OCI-LY1 (cell line): ENCODE measurements around the gene OLIG1.

Experiments used
- H2AFZ ChIP-seq: fragments of 200-600 bp; sonication (generic), shearing (Covaris generic); 2 replicates; pipeline ENCODE4 v1.6.0; 2014; ENCODE audit warnings: antibody characterized with exemption, mild to moderate bottlenecking, low read length
- H3F3A ChIP-seq: fragments of 200-600 bp; sonication (generic), shearing (Covaris generic); 2 replicates; pipeline ENCODE4 v1.6.0; 2014; ENCODE audit warnings: mild to moderate bottlenecking, antibody characterized with exemption, low read length, moderate library complexity; ENCODE audit not compliant: insufficient read depth
- H3K27ac ChIP-seq: fragments of 200-600 bp; sonication (generic); 2 replicates; pipeline ENCODE4 v1.5.1; 2014; ENCODE audit warnings: low read length, mixed run types, mild to moderate bottlenecking, low read depth; ENCODE audit not compliant: poor library complexity, severe bottlenecking
- H3K27me3 ChIP-seq: fragments of 200-600 bp; sonication (generic); 2 replicates; pipeline ENCODE4 v1.6.0; 2014; ENCODE audit warnings: antibody characterized with exemption, mild to moderate bottlenecking, low read length, moderate library complexity; ENCODE audit not compliant: insufficient read depth
- H3K36me3 ChIP-seq: fragments of 200-600 bp; sonication (generic); 2 replicates; pipeline ENCODE4 v1.6.1; 2014; ENCODE audit warnings: mild to moderate bottlenecking, antibody characterized with exemption, low read length, moderate library complexity, mixed read lengths; ENCODE audit not compliant: insufficient read depth
- H3K4me1 ChIP-seq: fragments of 200-600 bp; sonication (generic); 2 replicates; pipeline ENCODE4 v1.5.1; 2014; ENCODE audit warnings: mild to moderate bottlenecking, low read length, moderate library complexity; ENCODE audit not compliant: insufficient read depth, severe bottlenecking
- H3K4me2 ChIP-seq: fragments of 200-600 bp; sonication (generic), shearing (Covaris generic); 2 replicates; pipeline ENCODE4 v1.6.1; 2014; ENCODE audit warnings: low read length
- H3K4me3 ChIP-seq: fragments of 200-600 bp; sonication (generic); 2 replicates; pipeline ENCODE4 v1.5.1; 2014; ENCODE audit warnings: low read length, low read depth, mild to moderate bottlenecking, mixed read lengths; ENCODE audit not compliant: poor library complexity, severe bottlenecking
- H3K79me2 ChIP-seq: fragments of 200-600 bp; shearing (Covaris generic); 2 replicates; pipeline ENCODE4 v1.6.1; 2016; ENCODE audit warnings: mixed run types, low read length, mixed read lengths; ENCODE audit not compliant: insufficient read depth
- H3K9ac ChIP-seq: fragments of 200-600 bp; sonication (generic), shearing (Covaris generic); 2 replicates; pipeline ENCODE4 v1.6.1; 2014; ENCODE audit warnings: mild to moderate bottlenecking, low read length, mixed read lengths
- H3K9me2 ChIP-seq: fragments of 200-600 bp; sonication (generic), shearing (Covaris generic); 2 replicates; pipeline ENCODE4 v1.6.1; 2014; ENCODE audit warnings: low read depth, mild to moderate bottlenecking, low read length, mixed read lengths
- H3K9me3 ChIP-seq: fragments of 200-600 bp; shearing (Covaris generic); 2 replicates; pipeline ENCODE4 v1.6.1; 2014; ENCODE audit warnings: low read length, mixed read lengths
- H4K20me1 ChIP-seq: fragments of 200-600 bp; sonication (generic), shearing (Covaris generic); 2 replicates; pipeline ENCODE4 v1.6.0; 2016; ENCODE audit warnings: mild to moderate bottlenecking, low read length; ENCODE audit not compliant: insufficient read depth
- CTCF ChIP-seq: fragments of 200-600 bp; sonication (generic), shearing (Covaris generic); IDR thresholded peaks from 2 replicates; pipeline ENCODE4 v1.5.1; 2017; ENCODE audit warnings: mild to moderate bottlenecking, antibody characterized with exemption, low read length, moderate library complexity, mixed read lengths
- EZH2 ChIP-seq: fragments of 200-600 bp; sonication (generic), shearing (Covaris generic); IDR thresholded peaks from 2 replicates; pipeline ENCODE4 v1.8.0; 2017; ENCODE audit warnings: borderline replicate concordance, mixed run types, mild to moderate bottlenecking, antibody characterized with exemption, low read length, moderate library complexity, mixed read lengths

The OLIG1 gene

DNA sequence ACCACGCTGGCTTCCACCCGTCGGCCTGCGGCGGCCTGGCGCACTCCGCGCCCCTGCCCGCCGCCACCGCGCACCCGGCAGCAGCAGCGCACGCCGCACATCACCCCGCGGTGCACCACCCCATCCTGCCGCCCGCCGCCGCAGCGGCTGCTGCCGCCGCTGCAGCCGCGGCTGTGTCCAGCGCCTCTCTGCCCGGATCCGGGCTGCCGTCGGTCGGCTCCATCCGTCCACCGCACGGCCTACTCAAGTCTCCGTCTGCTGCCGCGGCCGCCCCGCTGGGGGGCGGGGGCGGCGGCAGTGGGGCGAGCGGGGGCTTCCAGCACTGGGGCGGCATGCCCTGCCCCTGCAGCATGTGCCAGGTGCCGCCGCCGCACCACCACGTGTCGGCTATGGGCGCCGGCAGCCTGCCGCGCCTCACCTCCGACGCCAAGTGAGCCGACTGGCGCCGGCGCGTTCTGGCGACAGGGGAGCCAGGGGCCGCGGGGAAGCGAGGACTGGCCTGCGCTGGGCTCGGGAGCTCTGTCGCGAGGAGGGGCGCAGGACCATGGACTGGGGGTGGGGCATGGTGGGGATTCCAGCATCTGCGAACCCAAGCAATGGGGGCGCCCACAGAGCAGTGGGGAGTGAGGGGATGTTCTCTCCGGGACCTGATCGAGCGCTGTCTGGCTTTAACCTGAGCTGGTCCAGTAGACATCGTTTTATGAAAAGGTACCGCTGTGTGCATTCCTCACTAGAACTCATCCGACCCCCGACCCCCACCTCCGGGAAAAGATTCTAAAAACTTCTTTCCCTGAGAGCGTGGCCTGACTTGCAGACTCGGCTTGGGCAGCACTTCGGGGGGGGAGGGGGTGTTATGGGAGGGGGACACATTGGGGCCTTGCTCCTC lies 42.3 kb upstream of the OLIG1 start:
- Histone ChIP-seq H3K4me1 (no peaks in the 10 kb centered on the region), H3K4me2 (no peak overlapping the region), H3K4me3 (no peak overlapping the region), H3K27me3 (no peaks in the 10 kb centered on the region; the same call in 1 of the 2 replicates), H4K20me1 (no peaks in the 10 kb centered on the region), H2AFZ (no peak overlapping the region), H3K9ac (no peak overlapping the region), H3K9me2 (no peaks in the 10 kb centered on the region), H3K9me3 (no peaks in the 10 kb centered on the region), H3K79me2 (no peaks in the 10 kb centered on the region), H3K36me3 (no peaks in the 10 kb centered on the region), H3F3A (no peaks in the 10 kb centered on the region), H3K27ac (no peak overlapping the region)
- TF ChIP-seq CTCF (no peak), EZH2 (no peak)

- TF ChIP-seq EZH2 (no peak), CTCF (no peak)
- no peaks in the 10 kb centered on the region for H4K20me1 ChIP-seq
- no peaks in the 10 kb centered on the region for H3K9me2 ChIP-seq
- no peak overlapping the region for H3K4me3 ChIP-seq
- no peaks in the 10 kb centered on the region for H3K79me2 ChIP-seq
- no peaks in the 10 kb centered on the region for H3F3A ChIP-seq
- no peaks in the 10 kb centered on the region for H3K4me1 ChIP-seq
- no peak overlapping the region for H3K4me2 ChIP-seq
- H3K27ac ChIP-seq, result no peak overlapping the region
- H3K9ac ChIP-seq, result no peak overlapping the region
- H3K27me3 ChIP-seq, result no peaks in the 10 kb centered on the region; the same call in 1 of the 2 replicates
- no peak overlapping the region for H2AFZ ChIP-seq
- H3K9me3 ChIP-seq, result no peaks in the 10 kb centered on the region
- H3K36me3 ChIP-seq, result no peaks in the 10 kb centered on the region
Measured at GRCh38 chr21:33028287-33028670, 41.7 kb upstream of the OLIG1 start.

- TF ChIP-seq EZH2, result no peak
- TF ChIP-seq CTCF, result no peak
- Histone ChIP-seq H3K36me3 (no peaks in the 10 kb centered on the region), H3K79me2 (no peaks in the 10 kb centered on the region), H3K9ac (no peak overlapping the region), H3K4me3 (no peak overlapping the region), H3K27ac (no peak overlapping the region), H3K4me1 (no peaks in the 10 kb centered on the region), H3F3A (no peaks in the 10 kb centered on the region), H3K27me3 (no peaks in the 10 kb centered on the region; the same call in 1 of the 2 replicates), H2AFZ (no peak overlapping the region), H3K4me2 (no peak overlapping the region), H3K9me3 (no peaks in the 10 kb centered on the region), H3K9me2 (no peaks in the 10 kb centered on the region), H4K20me1 (no peaks in the 10 kb centered on the region)
Measured at GRCh38 chr21:33028773-33029384, 41.1 kb upstream of the OLIG1 start.
